Activated CD8-positive, alpha-beta T cell treated with anti-CD3 and anti-CD28 coated beads, Interleukin-2, amount 10 ng/mL, durations not matched to agents 7 days and 5 days (primary cell): ENCODE measurements around the gene CRYL1. TPM values are rescaled to one million over a fixed set of nuclear protein-coding genes. Genes with fewer than 3 reads are reported as not detected.

Source experiments
- ATAC-seq: fragments of 150-1000 bp; cut with Tn5 transposase; one replicate; pipeline ENCODE4 v1.10.0; 2021; ENCODE audit warnings: moderate library complexity
- CTCF ChIA-PET: fragments of 350-600 bp; sonication (Branson Sonifier 250); formaldehyde crosslinking; loops from one replicate; lab custom pipeline; 2021; ENCODE audit warnings: antibody characterized with exemption; lab: Charles Lee
- POLR2A ChIA-PET: fragments of 350-600 bp; sonication (Branson Sonifier 250); formaldehyde crosslinking; loops from one replicate; lab custom pipeline; 2021; ENCODE audit warnings: antibody characterized with exemption; lab: Charles Lee
- DNase-seq: peaks from one replicate; pipeline ENCODE4 v3.0.0-alpha.2; 2020
- H3K27ac Mint-ChIP-seq: one replicate; pipeline ENCODE4 v1.8.0; 2021; ENCODE audit warnings: mild to moderate bottlenecking, mixed read lengths
- H3K27me3 Mint-ChIP-seq: one replicate; pipeline ENCODE4 v1.8.0; 2021; ENCODE audit warnings: low read depth, mixed read lengths
- H3K36me3 Mint-ChIP-seq: one replicate; pipeline ENCODE4 v1.8.0; 2021; ENCODE audit warnings: low read depth, mixed read lengths
- H3K4me1 Mint-ChIP-seq: one replicate; pipeline ENCODE4 v1.8.0; 2021; ENCODE audit warnings: low read depth, mixed read lengths
- H3K4me3 Mint-ChIP-seq: one replicate; pipeline ENCODE4 v1.8.0; 2021; ENCODE audit warnings: mild to moderate bottlenecking, mixed read lengths
- H3K9me3 Mint-ChIP-seq: one replicate; pipeline ENCODE4 v1.8.0; 2022; ENCODE audit warnings: mixed read lengths; ENCODE audit not compliant: insufficient read depth
- total RNA-seq, 2 experiments: library from RNA; stranded (reverse); gene quantifications; one replicate each; pipeline ENCODE4 v1.2.3, GENCODE V29; 2021

The CRYL1 gene
- total RNA-seq, 2 experiments from 2014 or later = 11.5 to 13.2 TPM

GRCh38 chr13:20525144-20525600, 485 bp downstream of the CRYL1 start:
- POLR2A ChIA-PET = interaction anchor here (1.2 kb wide), 1 partner anchor 10 kb away, joined by 3 read pairs; no protein-coding TSS in a partner anchor
- peak; percentile 39 for DNase-seq
- Mint-ChIP-seq H3K27me3 (no peaks in the 10 kb centered on the region), H3K4me1 (peaks cover 24% of the 10 kb centered on the region), H3K36me3 (no peaks in the 10 kb centered on the region), H3K27ac (peak overlapping the region; percentile 64), H3K4me3 (peak overlapping the region; percentile 83), H3K9me3 (no peaks in the 10 kb centered on the region)
- CTCF ChIA-PET = interaction anchor here (1.2 kb wide), 1 partner anchor 32 kb away, joined by 3 read pairs; no protein-coding TSS in a partner anchor
- peak; percentile 8 for ATAC-seq

- Mint-ChIP-seq H3K27me3 (no peaks in the 10 kb centered on the region), H3K4me3 (no peak overlapping the region), H3K9me3 (no peaks in the 10 kb centered on the region), H3K27ac (no peak overlapping the region), H3K4me1 (peaks cover 19% of the 10 kb centered on the region), H3K36me3 (peaks cover 2% of the 10 kb centered on the region)
- ATAC-seq (no peak), DNase-seq (no peak)
- CTCF ChIA-PET = interaction anchor here (0.5 to 1.5 kb wide), 4 partner anchors 10 to 81 kb away, joined by 3 to 5 read pairs (median 3); no protein-coding TSS in a partner anchor
- POLR2A ChIA-PET = no interaction called here
Measured at GRCh38 chr13:20521364-20522115, 4.1 kb downstream of the CRYL1 start.

DNA sequence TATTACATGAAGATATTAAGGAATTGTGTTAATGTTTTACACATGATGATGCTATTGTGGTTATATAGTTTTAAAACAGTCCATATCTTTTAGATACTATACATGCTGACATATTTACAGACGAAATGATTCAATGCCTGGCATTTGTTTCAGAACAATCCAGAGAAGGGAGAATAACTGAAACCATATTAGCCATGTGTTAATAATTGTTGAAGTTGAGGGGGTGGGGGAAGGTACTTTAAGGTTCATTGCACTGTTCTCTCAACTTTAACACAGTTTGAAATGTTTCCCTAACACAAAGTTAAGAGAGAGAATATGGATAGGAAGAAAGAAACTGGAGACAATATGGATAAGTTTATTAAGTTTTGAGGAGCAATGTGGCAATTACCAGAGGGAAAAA, 5.8 kb downstream of the CRYL1 start:
- POLR2A ChIA-PET = interaction anchor here (0.6 kb wide), 1 partner anchor 16 kb away, joined by 3 read pairs; no protein-coding TSS in a partner anchor
- DNase-seq (no peak), ATAC-seq (no peak)
- no peaks in the 10 kb centered on the region for H3K27me3 Mint-ChIP-seq
- H3K4me3 Mint-ChIP-seq = no peak overlapping the region
- peaks cover 2% of the 10 kb centered on the region for H3K36me3 Mint-ChIP-seq
- H3K9me3 Mint-ChIP-seq = no peaks in the 10 kb centered on the region
- H3K27ac Mint-ChIP-seq = no peak overlapping the region
- CTCF ChIA-PET = no interaction called here
- peaks cover 10% of the 10 kb centered on the region for H3K4me1 Mint-ChIP-seq

DNA sequence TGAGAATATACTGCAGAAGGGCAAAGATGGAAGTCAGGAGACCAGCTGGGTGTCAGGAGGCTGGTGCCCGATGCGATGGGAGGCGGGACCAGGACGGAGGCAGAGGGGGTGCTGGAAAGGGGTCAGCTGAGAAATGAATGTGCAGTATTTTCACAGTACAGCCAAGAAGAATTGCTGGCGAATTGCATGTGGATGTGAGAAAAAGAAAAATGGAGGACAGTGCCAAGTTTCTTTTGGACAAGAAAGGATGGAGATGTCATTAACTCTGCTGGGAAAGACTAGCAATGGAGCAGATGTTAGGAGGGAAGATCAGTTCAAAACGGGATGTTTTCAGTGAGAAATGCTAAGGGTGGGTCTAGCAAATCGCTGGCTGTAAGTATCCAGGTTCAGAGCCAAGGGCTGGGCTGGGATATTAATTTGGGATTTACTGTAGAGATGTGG, 7.0 kb downstream of the CRYL1 start:
- ATAC-seq (no peak), DNase-seq (no peak)
- ChIA-PET CTCF (no interaction called here), POLR2A (no interaction called here)
- H3K4me3 Mint-ChIP-seq = no peak overlapping the region
- H3K27ac Mint-ChIP-seq = no peak overlapping the region
- peaks cover 3% of the 10 kb centered on the region for H3K4me1 Mint-ChIP-seq
- H3K36me3 Mint-ChIP-seq = peaks cover 2% of the 10 kb centered on the region
- H3K27me3 Mint-ChIP-seq = no peaks in the 10 kb centered on the region
- H3K9me3 Mint-ChIP-seq = no peaks in the 10 kb centered on the region

GRCh38 chr13:20514866-20515265, 10.8 kb downstream of the CRYL1 start:
- ChIA-PET CTCF (interaction anchor here (1.5 kb wide), 1 partner anchor 314 kb away, joined by 5 read pairs; no protein-coding TSS in a partner anchor), POLR2A (interaction anchor here (0.7 kb wide), 1 partner anchor 11 kb away, joined by 3 read pairs; the partner anchor contains the start of gene CRYL1)
- Mint-ChIP-seq H3K27ac (no peak overlapping the region), H3K4me1 (no peaks in the 10 kb centered on the region), H3K27me3 (no peaks in the 10 kb centered on the region), H3K36me3 (peaks cover 6% of the 10 kb centered on the region), H3K9me3 (no peaks in the 10 kb centered on the region), H3K4me3 (no peak overlapping the region)
- no peak for DNase-seq
- no peak for ATAC-seq

GRCh38 chr13:20513466-20513995, 12.1 kb downstream of the CRYL1 start:
- DNase-seq (no peak), ATAC-seq (no peak)
- Mint-ChIP-seq H3K9me3 (no peaks in the 10 kb centered on the region), H3K27me3 (no peaks in the 10 kb centered on the region), H3K4me1 (no peaks in the 10 kb centered on the region), H3K36me3 (peaks cover 4% of the 10 kb centered on the region), H3K27ac (no peak overlapping the region), H3K4me3 (no peak overlapping the region)
- CTCF ChIA-PET = no interaction called here
- POLR2A ChIA-PET = no interaction called here

GRCh38 chr13:20512042-20512683, 13.5 kb downstream of the CRYL1 start:
- POLR2A ChIA-PET = no interaction called here
- H3K4me1 Mint-ChIP-seq = no peaks in the 10 kb centered on the region
- no peak overlapping the region for H3K4me3 Mint-ChIP-seq
- no peak for DNase-seq
- no peaks in the 10 kb centered on the region for H3K9me3 Mint-ChIP-seq
- H3K27ac Mint-ChIP-seq = no peak overlapping the region
- peaks cover 3% of the 10 kb centered on the region for H3K36me3 Mint-ChIP-seq
- CTCF ChIA-PET = interaction anchor here (1.2 kb wide), 1 partner anchor 10 kb away, joined by 3 read pairs; no protein-coding TSS in a partner anchor
- no peak for ATAC-seq
- no peaks in the 10 kb centered on the region for H3K27me3 Mint-ChIP-seq

GRCh38 chr13:20506696-20507095, 19.0 kb downstream of the CRYL1 start:
- ChIA-PET POLR2A (no interaction called here), CTCF (interaction anchor here (1.5 kb wide), 1 partner anchor 12 kb away, joined by 4 read pairs; no protein-coding TSS in a partner anchor)
- Mint-ChIP-seq H3K4me1 (no peaks in the 10 kb centered on the region), H3K36me3 (peaks cover 1% of the 10 kb centered on the region), H3K27ac (no peak overlapping the region), H3K27me3 (no peaks in the 10 kb centered on the region), H3K9me3 (no peaks in the 10 kb centered on the region), H3K4me3 (no peak overlapping the region)
- DNase-seq = no peak
- no peak for ATAC-seq

DNA sequence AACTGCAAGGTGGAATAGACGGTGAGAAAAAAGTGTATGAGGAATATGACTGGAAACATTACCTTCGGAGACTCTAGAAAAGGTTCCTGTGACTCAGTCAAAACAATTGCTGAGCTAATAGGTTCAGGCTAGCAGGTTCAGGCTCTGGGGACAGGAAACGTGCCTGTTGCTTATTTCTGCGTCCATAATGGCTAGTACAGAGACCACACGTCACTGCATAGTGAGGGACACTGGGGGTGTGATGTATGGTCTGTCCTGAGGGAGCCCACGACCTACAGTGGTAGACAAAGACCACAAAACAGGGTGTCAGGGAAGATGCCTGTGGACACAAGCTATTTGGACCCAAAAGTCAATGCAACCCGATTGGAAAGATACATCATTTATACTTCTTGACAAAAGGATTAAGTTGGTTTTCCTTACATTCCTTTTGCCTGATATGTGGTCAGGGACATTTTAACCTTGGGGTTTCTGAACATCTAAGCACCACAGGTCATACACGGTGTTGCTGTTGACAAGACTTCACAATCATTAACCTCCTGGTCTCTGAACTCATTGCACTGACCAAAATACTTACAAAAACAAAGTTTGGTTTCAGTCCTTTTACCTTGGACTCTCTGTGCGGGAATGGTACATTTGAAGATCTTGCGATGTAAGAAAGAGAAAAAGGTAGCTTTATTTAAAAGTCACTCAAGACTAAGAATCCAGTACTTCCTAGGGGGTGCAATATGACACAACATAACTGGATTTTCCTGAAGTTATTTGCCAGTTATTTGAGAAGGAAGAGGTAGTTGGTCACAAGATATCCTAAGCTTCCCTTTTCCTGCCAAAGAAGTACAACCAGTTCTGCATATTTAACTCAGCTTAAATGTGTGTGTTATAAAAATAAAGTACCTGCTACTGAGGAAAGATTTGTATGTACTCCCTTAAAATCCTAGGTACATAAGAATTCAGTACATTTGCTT, 20.0 kb downstream of the CRYL1 start:
- H3K4me1 Mint-ChIP-seq = no peaks in the 10 kb centered on the region
- no peak for ATAC-seq
- H3K27me3 Mint-ChIP-seq = no peaks in the 10 kb centered on the region
- no peak for DNase-seq
- H3K4me3 Mint-ChIP-seq = no peak overlapping the region
- H3K9me3 Mint-ChIP-seq = peaks cover 6% of the 10 kb centered on the region
- CTCF ChIA-PET = interaction anchor here (1.3 to 1.5 kb wide), 2 partner anchors 11 to 13 kb away, joined by 3 to 4 read pairs; no protein-coding TSS in a partner anchor
- H3K27ac Mint-ChIP-seq = no peak overlapping the region
- H3K36me3 Mint-ChIP-seq = peaks cover 3% of the 10 kb centered on the region
- POLR2A ChIA-PET = no interaction called here

GRCh38 chr13:20503088-20504083, 22.3 kb downstream of the CRYL1 start:
- no peak for ATAC-seq
- POLR2A ChIA-PET = interaction anchor here (0.6 kb wide), 1 partner anchor 720 kb away, joined by 3 read pairs; no protein-coding TSS in a partner anchor
- H3K4me3 Mint-ChIP-seq = no peak overlapping the region
- no peaks in the 10 kb centered on the region for H3K27me3 Mint-ChIP-seq
- CTCF ChIA-PET = interaction anchor here (1.0 to 1.1 kb wide), 2 partner anchors 9 to 10 kb away, joined by 3 read pairs; no protein-coding TSS in a partner anchor
- no peaks in the 10 kb centered on the region for H3K4me1 Mint-ChIP-seq
- H3K9me3 Mint-ChIP-seq = peaks cover 14% of the 10 kb centered on the region
- H3K36me3 Mint-ChIP-seq = peaks cover 10% of the 10 kb centered on the region
- no peak for DNase-seq
- no peak overlapping the region for H3K27ac Mint-ChIP-seq
